Mammary microvascular endothelial cell (primary cell): ENCODE measurements around the gene VASN. TPM values are rescaled to one million over a fixed set of nuclear protein-coding genes. Genes with fewer than 3 reads are reported as not detected.

Experiments
- total RNA-seq: library from RNA; depleted of rRNA; stranded (reverse); fragments of >200 nt; gene quantifications from 2 replicates; pipeline ENCODE4 v1.2.3, GENCODE V29; 2015

VASN gene
- 0.13 and 0.54 TPM in 2 replicates for total RNA-seq

DNA sequence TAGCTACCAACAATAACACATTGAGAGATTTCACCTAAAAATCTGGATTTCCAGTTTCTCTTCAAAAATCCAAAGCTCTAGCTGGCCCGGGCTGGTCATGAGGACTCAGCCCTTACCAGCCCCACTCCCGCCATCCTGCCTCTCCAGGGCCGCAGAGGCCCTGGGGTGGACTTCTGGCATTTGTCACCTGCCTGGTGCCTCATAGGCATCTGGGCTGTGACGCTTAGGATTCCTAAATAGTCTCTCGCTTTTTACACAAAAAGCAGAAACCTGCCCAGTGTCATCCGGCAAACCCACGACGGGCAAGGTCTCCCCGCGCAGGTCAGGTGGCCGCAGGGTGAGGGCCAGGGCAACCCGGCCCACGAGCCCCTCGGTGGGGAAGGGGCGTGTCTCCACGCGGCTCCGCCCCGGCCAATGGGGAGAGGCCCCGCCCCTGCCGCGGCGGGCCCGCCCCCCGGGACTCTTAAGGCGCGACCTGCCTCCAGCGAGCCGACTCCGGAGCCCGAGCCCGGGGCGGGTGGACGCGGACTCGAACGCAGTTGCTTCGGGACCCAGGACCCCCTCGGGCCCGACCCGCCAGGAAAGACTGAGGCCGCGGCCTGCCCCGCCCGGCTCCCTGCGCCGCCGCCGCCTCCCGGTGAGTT is at the start of gene VASN:
Gene VASN (plus strand): TSS at position 492 of the 644 bp plus-strand sequence. CDS start 9,030 bp downstream, outside the sequence.

GRCh38 chr16:4350787-4351659 is 20.6 kb upstream of the VASN start, which contains the start of gene PAM16:
TSS of gene PAM16 (minus strand) at chr16:4351321. CDS start at chr16:4351234, 87 bp downstream.

DNA sequence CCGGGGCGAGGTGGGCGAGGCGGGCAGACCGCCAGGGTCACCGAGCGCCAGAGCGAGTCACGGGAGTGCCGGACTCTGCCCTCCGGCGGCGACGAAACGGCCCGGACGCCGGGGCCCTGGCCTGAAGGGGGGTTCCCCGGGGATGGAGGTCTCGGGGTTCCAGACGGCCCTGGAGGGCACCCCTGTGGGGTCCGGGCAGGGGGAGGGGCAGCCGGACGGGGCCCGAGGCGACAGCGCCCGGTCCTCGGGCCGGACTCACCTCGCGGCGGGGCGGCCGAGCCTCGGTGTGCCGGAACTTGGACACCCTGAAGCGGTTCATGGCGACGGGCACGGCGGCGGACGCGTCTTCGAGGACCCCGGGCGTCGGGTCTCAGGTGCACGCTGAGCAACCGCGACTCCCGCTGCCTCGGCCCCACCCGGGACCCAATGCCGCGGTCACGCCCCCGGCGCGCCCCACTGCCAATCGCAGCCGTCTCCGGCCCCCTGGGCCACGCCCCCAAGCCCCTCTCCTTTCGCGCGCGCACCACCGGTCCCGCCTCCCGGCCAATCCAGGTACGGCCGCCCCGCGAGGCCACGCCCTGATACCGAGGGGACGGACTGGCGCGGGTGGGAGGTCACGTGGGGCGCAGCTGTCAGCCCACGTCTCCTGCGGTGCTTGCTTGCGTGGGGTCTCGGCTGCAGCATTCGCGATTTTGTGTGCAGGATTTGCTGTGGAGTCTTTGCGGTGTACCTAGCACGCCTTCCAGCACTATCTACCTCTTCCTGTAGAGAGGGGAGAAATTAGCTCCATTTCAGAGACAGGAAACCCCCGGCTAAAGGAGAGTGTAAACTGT is 44.8 kb downstream of the VASN start, which contains the start of gene CORO7:
Gene CORO7 (minus strand): TSS at position 397 of the 833 bp plus-strand sequence. CDS start 78 bp downstream, at position 319.

GRCh38 chr16:4425378-4426020 is 53.9 kb downstream of the VASN start, which contains the start of gene DNAJA3:
TSS of gene DNAJA3 (plus strand) at chr16:4425868. CDS start at chr16:4425882, 14 bp downstream.

Other genes starting within 250 kb of the VASN start
- 0.07 and 0.20 TPM in 2 replicates for gene SRL, start 129.8 kb upstream of the VASN start, total RNA-seq
- 7.1 and 7.5 TPM in 2 replicates for gene TFAP4, start 98.8 kb upstream of the VASN start, total RNA-seq
- gene GLIS2, start 55.8 kb upstream of the VASN start, total RNA-seq, result 4.5 and 5.6 TPM in 2 replicates
- gene PAM16, start 20.5 kb upstream of the VASN start, total RNA-seq, result 53.3 and 64.3 TPM in 2 replicates
- gene CORO7, start 44.7 kb downstream of the VASN start, total RNA-seq, result 36.8 and 39.8 TPM in 2 replicates
- gene DNAJA3, start 54.0 kb downstream of the VASN start, total RNA-seq, result 49.9 and 54.0 TPM in 2 replicates
- gene NMRAL1, start 102.8 kb downstream of the VASN start, total RNA-seq, result 41.9 and 55.3 TPM in 2 replicates
- gene HMOX2, start 104.5 kb downstream of the VASN start, total RNA-seq, result 120 and 126 TPM in 2 replicates
- gene CDIP1, start 166.9 kb downstream of the VASN start, total RNA-seq, result 36.8 and 38.6 TPM in 2 replicates
- gene C16orf96, start 184.5 kb downstream of the VASN start, total RNA-seq, result 0.05 TPM in 1 of 2 replicates, not detected in the other
- 7.6 and 9.0 TPM in 2 replicates for gene UBALD1, start 243.0 kb downstream of the VASN start, total RNA-seq